Prostate gland (tissue), 2 donors: Measurements from ENCODE around the gene CPT2.

Experiments
- CTCF ChIP-seq, 4 experiments: fragments of 200-600 bp in 2 of 4; fragments of 450-650 bp in 2 of 4; sonication (generic) in 2 of 4; IDR thresholded peaks; 1 replicate in 3 of 4; 2 replicates in 1 of 4; pipeline ENCODE4 v1.5.1; 2016 to 2019; ENCODE audit warnings: antibody characterized with exemption in 4 of 4, mild to moderate bottlenecking in 2 of 4, moderate library complexity in 2 of 4
- POLR2A ChIP-seq: fragments of 450-650 bp; IDR thresholded peaks from one replicate; pipeline ENCODE4 v1.6.1; 2016; ENCODE audit warnings: antibody characterized with exemption, mild to moderate bottlenecking
- POLR2AphosphoS5 ChIP-seq: sonication (generic); formaldehyde crosslinking; IDR thresholded peaks from one replicate; pipeline ENCODE4 v1.6.1; 2017; ENCODE audit warnings: antibody characterized with exemption

GRCh38 chr1:53163291-53163768 lies 33.3 kb upstream of the CPT2 start:
- TF ChIP-seq CTCF (IDR thresholded peaks at IDR 0.05), result no peak
- no peak for TF ChIP-seq POLR2A
- no peak for TF ChIP-seq POLR2AphosphoS5
